HepG2 (cell line): ENCODE measurements around the gene ERCC4. TPM values are rescaled to one million over a fixed set of nuclear protein-coding genes. Genes with fewer than 3 reads are reported as not detected.

Source experiments
- GTF3A ChIP-seq: sonication (generic); formaldehyde crosslinking; conservative IDR thresholded peaks from 2 replicates; pipeline ENCODE4 v1.4.0; 2020; ENCODE audit warnings: mild to moderate bottlenecking, missing genetic modification reagents
- NR1H2 ChIP-seq: sonication (generic); formaldehyde crosslinking; IDR thresholded peaks from 2 replicates; pipeline ENCODE4 v1.8.1; 2022; ENCODE audit warnings: low read depth, missing genetic modification reagents, borderline replicate concordance
- RFXAP ChIP-seq: sonication (generic); formaldehyde crosslinking; IDR thresholded peaks from 2 replicates; pipeline ENCODE4 v1.4.0; 2020; ENCODE audit warnings: missing genetic modification reagents, borderline replicate concordance
- RNF2 ChIP-seq: fragments of 450-650 bp; conservative IDR thresholded peaks from 2 replicates; pipeline ENCODE4 v1.6.1; 2016; ENCODE audit warnings: low read depth
- ZBTB33 ChIP-seq: sonication (generic); formaldehyde crosslinking; IDR thresholded peaks from 2 replicates; pipeline ENCODE4 v1.4.0; 2020; ENCODE audit warnings: missing genetic modification reagents
- ZBTB37 ChIP-seq: sonication (generic); formaldehyde crosslinking; IDR thresholded peaks from 2 replicates; pipeline ENCODE4 v1.4.0; 2020; ENCODE audit warnings: mild to moderate bottlenecking, missing genetic modification reagents
- ZBTB4 ChIP-seq: sonication (generic); formaldehyde crosslinking; IDR thresholded peaks from 2 replicates; pipeline ENCODE4 v1.4.0; 2020; ENCODE audit warnings: missing genetic modification reagents, mild to moderate bottlenecking, borderline replicate concordance
- ZBTB7A ChIP-seq: sonication (generic); formaldehyde crosslinking; IDR thresholded peaks from 2 replicates; pipeline ENCODE4 v1.8.0; 2022; ENCODE audit warnings: mild to moderate bottlenecking, missing genetic modification reagents
- ZFP82 ChIP-seq: sonication (generic); formaldehyde crosslinking; IDR thresholded peaks from 2 replicates; pipeline ENCODE4 v1.5.1; 2020; ENCODE audit warnings: mild to moderate bottlenecking, missing genetic modification reagents, borderline replicate concordance
- ZNF264 ChIP-seq: sonication (generic); formaldehyde crosslinking; IDR thresholded peaks from 2 replicates; pipeline ENCODE4 v1.4.0; 2020; ENCODE audit warnings: missing genetic modification reagents
- ZNF580 ChIP-seq: IDR thresholded peaks from 2 replicates; pipeline ENCODE4 v1.6.1; 2016; ENCODE audit warnings: low read depth, borderline replicate concordance
- ZNF788 ChIP-seq: sonication (generic); formaldehyde crosslinking; IDR thresholded peaks from 2 replicates; pipeline ENCODE4 v1.5.0; 2020; ENCODE audit warnings: mild to moderate bottlenecking, missing genetic modification reagents, borderline replicate concordance
- ZUFSP ChIP-seq: sonication (generic); formaldehyde crosslinking; IDR thresholded peaks from 2 replicates; pipeline ENCODE4 v1.9.0; 2021; ENCODE audit warnings: missing genetic modification reagents, mild to moderate bottlenecking, borderline replicate concordance
- polyA plus RNA-seq, 8 experiments: library from polyadenylated mRNA; depleted of rRNA in 3 of 8; stranded (reverse) in 7 of 8; unstranded in 1 of 8; fragments of >200 nt; fragmentation: Illumina TruSeq in 4 of 8; extraction: Trizol in 4 of 8; gene quantifications; 2 replicates each; pipeline versions ENCODE4 v1.2.1 to v1.2.3, GENCODE V29; 2011 to 2016; ENCODE audit warnings: low read depth in 4 of 8, missing spikeins in 1 of 8, mixed read lengths in 1 of 8; ENCODE audit not compliant: insufficient read depth in 1 of 8
- total RNA-seq, 5 experiments: library from RNA; depleted of rRNA; stranded (reverse); fragments of >200 nt; fragmentation: Illumina TruSeq; extraction: Trizol; gene quantifications; 2 replicates each; pipeline ENCODE4 v1.2.3, GENCODE V29; 2016; ENCODE audit warnings: low read depth in 1 of 5

ERCC4 gene
- total and polyA plus RNA-seq, 2 of the 13 experiments (the other 11 are each of a cell fraction or from before 2014, with no cell fraction given) = 5.4 to 15.2 TPM

GRCh38 chr16:13956635-13957196 lies 36.8 kb downstream of the ERCC4 start (continued):
- TF ChIP-seq ZUFSP (CRISPR knock-in tag) (no peak), ZBTB37 (CRISPR knock-in tag) (no peak), ZFP82 (CRISPR knock-in tag) (0 out of 2 replicates have a peak, but pooled peaks have one; percentile 23), RFXAP (CRISPR knock-in tag) (no peak), ZBTB4 (no peak), ZNF788 (CRISPR knock-in tag) (no peak), NR1H2 (no peak), GTF3A (CRISPR knock-in tag) (no peak), RNF2 (no peak), ZNF580 (CRISPR knock-in tag) (no peak), ZBTB33 (CRISPR knock-in tag) (peak; percentile 1; the same call in 1 of the 2 replicates), ZBTB7A (CRISPR knock-in tag) (no peak), ZNF264 (no peak)
